GM10266 (cell line): ENCODE measurements around the gene CDH4.

Source experiments
- DNase-seq: peaks from one replicate; pipeline ENCODE4 v3.0.0; 2012; ENCODE audit errors: extremely low spot score
- TF ChIP-seq, protein P1 (sequence below): IDR thresholded peaks from 2 replicates; pipeline ENCODE4 v1.5.1; 2012; ENCODE audit warnings: mild to moderate bottlenecking, low read depth; ENCODE audit not compliant: control insufficient read depth, insufficient read depth; ENCODE audit errors: missing control alignments

The CDH4 gene

DNA sequence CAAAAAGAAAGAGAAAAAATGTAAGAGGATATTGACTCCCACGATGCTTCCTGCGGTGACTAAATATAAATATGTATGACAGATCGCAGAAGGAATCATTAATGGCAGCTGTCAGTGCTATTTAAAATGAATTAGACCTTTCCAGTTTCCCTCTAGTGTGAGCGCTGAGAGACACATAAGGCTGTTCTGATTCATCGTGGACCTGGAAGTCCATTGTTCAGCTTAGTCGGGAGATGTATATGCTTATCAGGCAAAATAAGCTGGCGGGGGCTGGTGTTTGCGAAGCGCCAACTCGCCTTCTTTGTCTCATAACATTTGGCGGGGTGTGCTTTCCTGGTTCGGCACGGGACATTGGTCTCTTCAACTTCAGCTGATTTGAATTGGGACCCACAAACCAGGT is 95.4 kb downstream of the CDH4 start:
- TF ChIP-seq, protein P1, sequence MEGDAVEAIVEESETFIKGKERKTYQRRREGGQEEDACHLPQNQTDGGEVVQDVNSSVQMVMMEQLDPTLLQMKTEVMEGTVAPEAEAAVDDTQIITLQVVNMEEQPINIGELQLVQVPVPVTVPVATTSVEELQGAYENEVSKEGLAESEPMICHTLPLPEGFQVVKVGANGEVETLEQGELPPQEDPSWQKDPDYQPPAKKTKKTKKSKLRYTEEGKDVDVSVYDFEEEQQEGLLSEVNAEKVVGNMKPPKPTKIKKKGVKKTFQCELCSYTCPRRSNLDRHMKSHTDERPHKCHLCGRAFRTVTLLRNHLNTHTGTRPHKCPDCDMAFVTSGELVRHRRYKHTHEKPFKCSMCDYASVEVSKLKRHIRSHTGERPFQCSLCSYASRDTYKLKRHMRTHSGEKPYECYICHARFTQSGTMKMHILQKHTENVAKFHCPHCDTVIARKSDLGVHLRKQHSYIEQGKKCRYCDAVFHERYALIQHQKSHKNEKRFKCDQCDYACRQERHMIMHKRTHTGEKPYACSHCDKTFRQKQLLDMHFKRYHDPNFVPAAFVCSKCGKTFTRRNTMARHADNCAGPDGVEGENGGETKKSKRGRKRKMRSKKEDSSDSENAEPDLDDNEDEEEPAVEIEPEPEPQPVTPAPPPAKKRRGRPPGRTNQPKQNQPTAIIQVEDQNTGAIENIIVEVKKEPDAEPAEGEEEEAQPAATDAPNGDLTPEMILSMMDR = no peak
- no peak for DNase-seq

DNA sequence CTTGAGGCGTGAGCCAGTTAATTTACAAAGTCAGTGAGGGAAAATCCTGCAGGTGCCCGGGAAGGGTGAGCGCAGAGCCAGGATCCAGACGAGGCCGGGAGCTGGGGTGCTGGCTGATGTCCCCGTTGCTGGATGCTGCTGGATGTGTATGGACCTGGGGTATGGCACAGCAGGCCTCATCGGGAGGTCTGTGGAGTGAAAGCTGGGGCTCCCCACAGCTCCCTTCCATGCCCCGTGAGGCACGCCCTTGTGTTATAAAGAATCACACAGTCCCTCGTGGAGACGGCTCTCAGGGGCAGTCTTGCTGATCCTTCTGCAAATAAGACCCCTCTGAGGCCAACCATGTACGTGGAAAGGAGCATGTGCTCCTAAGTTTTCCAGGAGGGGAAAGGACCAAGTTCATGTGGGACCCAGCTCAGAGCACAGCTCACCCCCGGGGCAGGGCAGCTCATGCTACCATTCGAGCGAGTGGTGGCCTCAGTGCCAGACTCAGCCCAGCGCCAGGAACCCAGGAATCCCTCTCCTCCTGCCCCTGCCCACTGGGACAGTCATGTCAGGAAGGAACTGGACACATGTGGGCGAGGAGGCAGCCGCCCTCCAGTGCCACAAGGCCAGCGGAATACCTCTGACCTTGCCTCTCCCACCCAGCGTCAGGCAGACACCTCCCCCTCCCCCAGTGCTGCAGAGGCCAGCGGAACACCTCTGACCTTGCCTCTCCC is 97.5 kb downstream of the CDH4 start:
- TF ChIP-seq, protein P1 = no peak
- no peak for DNase-seq

DNA sequence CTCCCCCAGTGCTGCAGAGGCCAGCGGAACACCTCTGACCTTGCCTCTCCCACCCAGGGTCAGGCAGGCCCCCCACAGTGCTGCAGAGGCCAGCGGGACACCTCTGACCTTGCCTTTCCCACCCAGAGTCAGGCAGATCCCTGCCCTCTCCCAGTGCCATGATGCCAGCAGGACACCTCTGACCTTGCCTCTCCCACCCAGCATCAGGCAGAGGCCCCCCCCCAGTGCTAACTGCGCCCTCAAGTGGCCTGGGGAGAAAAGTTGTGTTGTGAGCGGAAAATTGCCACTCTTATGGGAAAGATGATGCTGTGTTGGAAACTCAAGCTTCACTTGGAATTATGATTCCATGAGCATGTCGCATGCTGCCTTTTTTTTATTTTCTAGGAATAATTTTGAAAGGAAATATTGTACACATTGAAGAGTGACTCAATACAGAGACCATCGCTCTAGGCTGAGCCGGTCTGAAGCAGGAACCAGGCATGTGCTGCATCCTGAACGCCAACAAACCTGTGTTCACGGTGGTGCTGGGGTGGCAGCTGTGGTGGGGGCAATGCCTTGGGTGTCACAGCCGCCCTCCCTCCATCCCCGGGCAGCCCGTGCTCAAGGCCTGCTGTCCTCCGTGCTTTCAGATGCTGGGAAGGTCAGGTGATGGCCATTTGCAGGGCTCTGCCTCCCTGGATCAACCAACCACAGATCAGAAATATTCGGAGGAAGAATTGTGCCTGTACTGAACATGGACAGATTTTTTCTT is 98.6 kb downstream of the CDH4 start:
- DNase-seq = no peak
- TF ChIP-seq, protein P1 = no peak

DNA sequence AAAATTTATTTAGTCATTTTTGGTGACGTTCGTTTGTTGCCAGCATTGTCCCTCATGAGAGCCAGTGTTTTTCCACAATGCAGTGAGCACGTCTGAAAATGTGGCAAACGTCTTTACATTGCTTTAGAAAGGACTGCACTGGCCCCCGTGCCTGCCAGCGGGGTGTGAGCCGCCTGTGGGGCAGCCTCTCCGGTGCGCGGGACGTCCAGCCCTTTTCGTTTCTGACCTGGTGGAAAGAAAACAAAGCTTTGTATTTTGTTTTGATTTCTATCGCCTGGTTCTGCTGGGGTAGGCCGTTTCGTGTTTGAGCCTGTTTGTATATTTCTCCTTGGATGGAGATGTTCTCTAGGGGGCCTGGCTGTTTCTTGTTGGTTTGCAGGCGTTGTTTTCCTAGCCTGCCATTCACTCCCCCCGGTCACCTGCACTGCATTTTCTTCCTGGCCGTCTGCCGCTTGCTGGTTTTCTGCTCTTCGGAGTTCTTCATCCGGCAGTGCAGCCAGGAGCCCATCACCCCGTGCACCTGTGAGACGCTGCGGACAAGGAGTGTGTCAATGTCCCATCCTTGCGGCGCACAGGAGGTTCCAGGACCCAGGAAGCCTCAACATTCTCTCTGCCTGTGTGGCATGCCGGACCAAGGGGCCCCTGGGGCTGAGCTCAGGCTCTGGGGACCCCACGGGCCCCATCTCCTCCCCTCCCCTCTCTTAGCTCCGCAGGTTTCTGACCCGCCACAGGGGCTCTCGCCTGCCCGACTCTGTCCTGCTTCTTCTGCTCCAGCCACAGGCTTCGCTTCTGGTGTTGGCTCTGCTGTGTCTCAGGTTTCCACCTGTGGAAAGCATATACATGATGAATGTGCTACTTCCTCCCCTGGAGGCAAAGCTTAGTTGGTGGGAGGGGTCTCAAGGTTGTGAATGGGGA is 100.5 kb downstream of the CDH4 start:
- DNase-seq = no peak

DNA sequence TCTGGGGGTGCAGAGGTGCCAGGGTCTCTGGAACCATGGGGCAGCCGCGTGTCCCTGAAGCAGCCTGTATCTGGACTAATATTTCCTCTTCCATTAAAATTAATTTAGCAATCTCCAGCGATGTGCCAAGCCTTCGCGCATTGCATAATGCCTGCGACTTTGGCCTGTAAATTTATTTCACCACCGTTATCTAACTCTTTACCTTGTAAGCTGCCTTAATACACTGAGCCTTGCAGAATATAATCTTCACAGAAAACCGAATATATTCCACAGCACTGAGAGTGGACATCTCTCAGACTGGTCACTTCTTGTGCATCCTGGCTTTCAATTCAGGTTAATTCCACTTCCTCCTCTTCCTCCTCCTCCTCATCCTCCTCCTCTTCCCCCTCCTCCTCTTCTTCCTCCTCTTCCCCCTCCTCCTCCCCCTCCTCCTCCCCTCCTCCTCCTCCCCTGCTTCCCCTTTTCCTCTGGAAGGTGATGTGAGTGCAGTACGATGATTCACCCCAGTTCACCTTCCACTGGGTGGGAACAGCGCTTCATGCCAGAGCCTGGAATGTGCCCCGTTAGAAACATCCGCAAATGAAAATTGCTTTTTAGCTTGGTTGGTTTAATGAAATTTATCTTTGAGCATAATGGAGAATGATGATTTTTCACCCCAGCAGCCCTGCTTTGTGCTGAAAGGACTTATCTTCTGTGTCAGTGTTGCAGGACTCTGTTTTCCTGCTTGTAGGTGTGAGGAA is 101.4 kb downstream of the CDH4 start:
- TF ChIP-seq, protein P1 = no peak
- no peak for DNase-seq

More for the DNA sequence above, 100.5 kb downstream of the CDH4 start:
- TF ChIP-seq, protein P1 = no peak

DNA sequence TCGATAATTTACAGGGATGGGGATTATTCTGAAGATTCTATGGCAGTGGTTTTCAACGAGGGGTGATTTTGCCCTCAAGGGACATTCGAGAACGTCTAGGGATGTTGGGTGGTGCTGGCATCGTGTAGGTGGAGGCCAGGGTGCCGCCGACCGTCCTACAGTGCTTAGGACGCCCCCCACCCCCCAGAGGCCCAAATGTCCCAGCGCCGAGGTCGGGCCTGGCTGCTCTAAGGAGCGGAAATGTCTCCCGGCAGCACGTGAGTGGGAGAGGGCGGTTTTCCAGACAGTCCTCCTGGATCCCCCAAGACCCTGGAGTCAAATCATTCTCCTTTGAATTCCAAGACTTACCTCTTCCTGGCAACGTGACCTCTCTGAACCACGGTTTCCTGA is 101.9 kb downstream of the CDH4 start:
- TF ChIP-seq, protein P1 = no peak
- no peak for DNase-seq
